ENCODE measurements around the gene CMTM5.
A peak's percentile ranks its signal among the peaks of the same experiment; 100 is the strongest.
"Not testable (repeated sequence)": the region's sequence is repeated elsewhere in the genome, so short reads cannot be mapped to it uniquely, and the experiment has no call there.

Gene CMTM5

GRCh38 chr14:23400496-23401149 lies 23.8 kb downstream of the CMTM5 start:
- DNase-seq = not testable (repeated sequence)

GRCh38 chr14:23401291-23401690 lies 24.4 kb downstream of the CMTM5 start:
- no peak for DNase-seq

GRCh38 chr14:23402296-23403138 lies 25.7 kb downstream of the CMTM5 start:
- no peak for DNase-seq

GRCh38 chr14:23403139-23403438 lies 26.2 kb downstream of the CMTM5 start:
- DNase-seq = no peak

DNA sequence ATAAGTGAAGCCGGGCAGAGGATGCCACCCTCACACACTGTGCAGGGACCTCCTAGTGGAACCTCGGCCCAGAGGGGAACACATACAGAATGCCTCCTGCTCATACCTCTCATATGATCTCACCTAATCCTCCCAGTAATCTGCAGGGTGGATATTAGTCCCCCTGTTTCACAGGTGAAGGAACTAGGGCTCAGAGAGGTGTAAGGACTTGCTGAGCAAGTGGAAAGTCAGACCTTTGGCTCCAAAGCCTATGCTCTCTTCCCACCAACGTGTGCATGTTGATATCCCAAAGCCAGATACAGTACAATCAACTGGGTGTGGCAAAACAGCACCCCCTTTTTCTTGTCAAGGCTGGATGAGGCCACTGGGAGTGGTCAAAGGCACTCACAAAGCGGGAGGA lies 27.1 kb downstream of the CMTM5 start:
- no peak for DNase-seq

DNA sequence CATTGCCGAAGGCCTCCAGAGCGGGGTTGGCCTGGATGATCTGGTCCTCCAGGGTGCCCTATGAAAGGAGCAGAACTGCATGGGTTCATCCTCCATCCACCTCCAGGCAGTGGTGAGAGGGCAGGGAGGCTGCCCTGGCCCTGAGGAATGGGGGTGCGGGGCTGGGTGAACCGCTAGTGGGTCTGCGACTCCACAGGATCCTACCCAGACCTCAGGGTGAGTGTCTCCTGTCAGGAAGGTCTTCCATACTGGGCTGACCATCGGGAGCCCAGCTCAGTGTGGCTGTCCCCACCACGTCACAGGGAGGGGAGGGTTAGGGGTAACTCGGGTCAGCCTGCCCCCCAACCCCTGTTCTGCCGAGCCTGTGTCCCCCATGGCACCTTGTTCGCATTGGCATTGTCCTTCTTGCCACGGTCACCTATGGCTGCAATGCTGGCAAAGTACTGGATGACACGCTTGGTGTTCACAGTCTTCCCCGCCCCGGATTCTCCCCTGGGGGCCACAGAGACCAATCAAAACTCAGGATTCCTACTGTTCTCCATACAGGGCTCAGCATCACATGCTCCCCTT lies 27.6 kb downstream of the CMTM5 start:
- no peak for DNase-seq

DNA sequence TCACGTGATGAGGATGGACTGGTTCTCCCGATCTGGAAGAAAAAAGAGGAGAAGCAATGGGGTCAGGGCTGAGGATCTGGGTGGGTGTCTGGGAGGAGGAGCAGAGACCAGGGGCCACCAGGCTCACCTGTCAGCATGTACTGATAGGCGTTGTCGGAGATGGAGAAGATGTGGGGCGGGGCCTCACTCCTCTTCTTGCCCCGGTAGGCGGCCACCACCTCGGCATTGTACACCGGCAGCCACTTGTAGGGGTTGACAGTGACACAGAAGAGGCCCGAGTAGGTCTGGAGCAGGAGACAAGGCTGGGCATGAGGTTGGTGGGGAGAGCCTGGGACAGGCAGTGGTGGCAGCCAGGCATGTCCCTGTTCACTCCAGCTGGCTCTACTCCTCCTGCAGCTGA lies 28.2 kb downstream of the CMTM5 start:
- DNase-seq = no peak

GRCh38 chr14:23405516-23406025 lies 28.7 kb downstream of the CMTM5 start:
- no peak for DNase-seq

DNA sequence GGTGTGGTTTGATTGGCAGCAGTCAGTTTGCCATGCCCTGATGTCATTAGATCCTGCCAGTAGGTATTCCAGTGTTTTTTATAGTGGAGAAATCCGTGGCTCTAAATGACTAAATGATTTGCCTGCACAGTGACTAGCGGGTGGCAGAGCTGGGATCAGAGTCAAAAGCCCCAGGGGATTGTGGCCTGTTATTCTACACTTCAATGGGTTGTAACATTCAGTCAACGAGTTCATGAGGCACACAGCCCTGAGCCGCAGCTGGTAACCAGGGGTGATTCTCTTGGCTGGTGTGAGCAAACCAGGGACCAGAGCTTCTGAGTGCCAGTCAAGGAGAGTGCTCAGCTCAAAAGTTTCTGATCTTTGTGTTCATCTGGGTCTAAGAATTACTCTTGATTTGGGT lies 29.4 kb downstream of the CMTM5 start:
- no peak for DNase-seq

GRCh38 chr14:23406725-23407355 lies 30.0 kb downstream of the CMTM5 start:
- DNase-seq = no peak

GRCh38 chr14:23407516-23408306 lies 30.9 kb downstream of the CMTM5 start, which contains the start of gene MYH6:
Gene MYH6 (minus strand): TSS chr14:23408273. CDS start chr14:23407223, 1,050 bp downstream.
- DNase-seq = no peak

DNA sequence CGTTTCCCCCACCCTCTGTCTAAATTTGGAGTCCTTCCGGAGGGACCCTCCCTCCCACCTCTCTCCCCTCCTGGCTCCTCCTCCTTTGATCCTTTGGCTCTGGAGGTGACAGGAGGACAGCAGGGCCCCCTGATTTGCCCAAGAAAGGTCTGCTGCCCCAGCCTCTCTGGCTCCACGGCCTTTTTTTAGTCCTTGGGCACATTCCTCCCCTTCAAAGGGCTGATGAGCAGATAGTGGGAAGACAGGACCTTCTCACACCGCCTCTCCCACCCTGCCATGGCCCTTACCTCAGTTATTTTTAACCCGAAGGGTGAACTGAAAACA lies 31.4 kb downstream of the CMTM5 start:
- DNase-seq = no peak

DNA sequence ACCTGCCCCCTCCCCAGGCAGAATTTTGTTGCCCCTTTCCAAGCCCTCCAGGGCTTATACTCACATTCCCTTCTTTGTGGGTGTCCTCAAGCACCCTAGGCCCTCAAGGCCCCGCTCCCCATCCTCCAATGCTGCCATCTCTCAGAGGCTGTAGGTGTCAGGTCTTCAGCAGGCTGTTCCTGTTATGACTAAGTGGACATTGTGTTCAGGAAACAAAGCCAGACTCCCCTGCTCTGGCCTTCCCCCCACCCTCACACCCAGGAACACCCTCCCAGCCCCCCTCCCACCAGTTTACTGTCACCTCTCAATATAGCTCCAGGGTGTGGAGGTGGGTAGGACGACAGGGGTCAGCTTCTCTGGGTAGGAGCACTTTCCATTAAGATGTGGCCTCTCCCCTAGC lies 32.6 kb downstream of the CMTM5 start:
- DNase-seq = peak; percentile 7

DNA sequence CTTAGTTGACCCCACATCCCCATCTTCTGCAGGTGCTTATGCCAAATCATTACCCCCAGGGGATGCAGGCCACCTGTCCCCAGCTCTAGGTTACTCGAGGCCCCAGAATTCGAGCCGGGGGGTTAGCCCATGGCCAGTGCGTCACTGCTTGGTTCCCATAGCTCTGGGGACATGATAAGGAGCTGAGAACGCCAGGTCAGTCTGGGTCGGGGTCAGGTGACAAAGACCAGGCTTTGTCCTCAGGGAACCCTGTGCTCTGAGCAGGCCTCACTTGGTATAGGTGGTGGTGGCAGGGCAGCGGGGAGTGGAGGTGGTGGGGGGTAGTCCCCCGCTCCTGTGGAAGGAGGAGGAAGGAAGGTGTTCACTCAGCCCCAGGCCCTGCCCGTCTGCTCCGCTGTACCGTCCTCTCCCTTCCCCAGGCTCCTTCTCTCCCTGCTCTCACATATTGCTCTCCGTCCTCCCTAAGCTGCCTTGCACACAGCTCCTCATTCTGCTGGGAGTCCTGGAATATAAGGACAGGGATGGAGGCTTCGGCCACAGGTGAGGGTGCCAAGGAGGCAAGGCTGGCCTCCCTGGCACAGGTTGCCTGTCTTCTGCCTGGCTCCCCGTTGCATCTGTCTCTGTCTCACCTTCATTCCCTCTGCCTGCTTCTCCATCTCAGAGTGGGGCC lies 33.3 kb downstream of the CMTM5 start:
- DNase-seq = no peak

DNA sequence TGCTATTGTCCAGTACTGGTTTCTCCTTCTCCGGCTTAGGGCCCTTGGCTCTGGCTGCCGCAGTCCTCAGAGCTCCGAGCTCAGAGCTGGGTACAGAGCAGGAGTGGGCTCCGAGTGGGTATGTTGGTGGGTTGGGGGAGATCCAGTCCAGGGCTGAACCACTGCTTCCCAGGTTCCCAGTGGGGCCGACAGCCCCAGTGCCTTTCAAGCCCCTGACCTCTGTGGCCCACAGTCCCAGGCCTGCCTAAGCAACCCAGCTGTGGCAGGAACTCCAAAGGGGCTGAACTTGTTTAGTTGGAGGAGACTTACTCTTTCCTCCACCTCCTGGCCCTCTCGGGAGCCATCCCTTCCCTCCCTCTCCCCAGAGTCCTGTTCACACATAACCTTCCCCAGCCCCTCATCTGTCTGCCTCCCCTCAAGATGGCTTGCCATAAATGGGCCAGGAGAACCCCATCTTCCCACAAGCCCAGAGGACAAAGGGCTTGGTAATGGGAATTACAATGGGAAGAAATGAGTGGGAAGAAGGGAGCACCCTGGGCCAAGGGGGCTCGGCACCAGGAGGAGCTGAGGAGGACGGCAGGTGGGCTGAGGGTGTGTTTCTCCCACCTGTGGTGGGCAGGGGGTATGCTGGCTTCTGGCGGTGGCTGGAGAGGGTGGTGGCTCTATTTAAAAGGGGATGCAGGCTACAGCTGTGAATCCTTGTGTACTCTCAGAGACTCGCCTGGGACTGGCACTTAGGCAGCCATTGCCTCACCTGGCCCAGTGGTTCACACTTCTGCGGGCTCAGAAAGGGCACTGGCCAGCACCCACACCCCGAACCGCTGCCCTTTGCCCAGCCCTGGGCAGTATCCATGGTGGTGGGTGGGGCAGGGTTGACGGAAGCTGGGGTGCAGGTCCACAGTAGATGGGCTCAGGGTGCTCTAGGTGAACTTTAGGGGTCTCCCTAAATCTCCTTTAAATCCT lies 35.0 kb downstream of the CMTM5 start:
- no peak for DNase-seq

GRCh38 chr14:23413681-23414080 lies 36.8 kb downstream of the CMTM5 start:
- DNase-seq = no peak

DNA sequence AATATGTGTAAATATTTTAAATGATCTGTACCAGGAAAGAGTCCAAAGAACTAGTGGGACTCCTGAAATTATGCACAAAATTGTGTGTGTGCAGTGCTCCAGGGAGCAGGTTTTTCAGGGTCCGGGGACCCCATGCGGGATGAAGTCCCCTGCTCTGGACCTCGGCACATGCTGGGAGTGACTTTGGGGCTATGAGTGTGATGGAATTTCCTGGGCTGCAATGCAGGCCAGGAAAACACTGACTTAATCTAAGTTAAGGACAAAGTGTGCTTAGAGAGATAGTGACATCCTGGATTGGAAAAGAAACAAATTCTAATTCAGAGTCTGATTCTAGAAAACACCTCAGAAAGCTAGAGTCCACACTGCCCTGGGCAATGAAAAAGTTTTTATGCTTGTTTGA lies 37.4 kb downstream of the CMTM5 start:
- DNase-seq = no peak

- DNase-seq = no peak
Observed at GRCh38 chr14:23414906-23415820, 38.3 kb downstream of the CMTM5 start.

GRCh38 chr14:23415821-23416778 lies 39.3 kb downstream of the CMTM5 start:
- DNase-seq = no peak

All from activated CD4-positive, alpha-beta T cell treated with anti-CD3 and anti-CD28 coated beads, Interleukin-2, Interleukin-6, amounts not matched to agents 100 ng/mL and 50 ng/mL, durations not matched to agents 16 hours and 8 hours (primary cell).